Stimulated activated CD8-positive, alpha-beta memory T cell treated with anti-CD3 and anti-CD28 coated beads, Interleukin-15, amount 100 ng/mL, for 4 hours (primary cell): Measurements from ENCODE around the gene PPFIBP2.

Experiments used
- DNase-seq, 2 donors: peaks; one replicate each; pipeline ENCODE4 v3.0.0-alpha.2; 2020; ENCODE audit warnings: low read depth in 2 of 2

Gene PPFIBP2

DNA sequence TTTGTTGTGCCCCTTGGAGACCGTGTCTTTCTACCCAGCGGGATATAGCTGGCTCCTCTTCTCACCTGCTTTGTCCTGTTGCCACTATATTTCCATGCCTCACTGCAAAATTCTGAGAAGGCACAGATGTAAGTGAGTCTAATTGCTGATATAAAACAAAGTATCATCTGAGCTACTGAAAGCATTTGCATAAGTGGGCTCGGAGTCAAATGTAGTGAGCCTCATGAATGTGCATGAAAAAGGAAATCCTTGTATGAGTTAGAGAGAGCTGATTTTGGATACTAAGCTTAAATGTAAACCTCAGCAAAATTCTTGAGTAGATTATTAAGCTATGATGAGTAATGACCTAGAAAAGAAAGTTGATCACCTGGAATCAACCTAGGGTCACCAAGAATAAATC lies 178.6 kb downstream of the PPFIBP2 start:
- no peak for DNase-seq

DNA sequence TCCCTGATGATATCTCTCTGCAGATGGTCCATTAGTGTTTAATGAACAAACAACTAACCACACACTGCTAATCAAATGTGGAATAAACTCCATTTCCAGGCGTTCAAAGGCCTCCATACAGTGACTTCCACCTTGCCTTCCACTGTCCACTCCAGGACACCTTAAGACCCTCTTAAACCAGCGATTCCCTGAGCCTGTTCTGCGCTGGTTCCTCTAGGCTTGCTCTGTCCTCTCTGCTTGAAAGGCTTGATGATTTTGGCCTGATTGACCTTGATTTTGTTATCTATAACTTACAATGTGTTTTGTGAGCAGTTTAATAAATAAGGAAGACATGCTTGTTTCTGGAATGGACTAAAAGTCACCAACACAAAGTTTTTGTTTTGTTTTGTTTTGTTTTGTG lies 180.4 kb downstream of the PPFIBP2 start:
- no peak for DNase-seq

DNA sequence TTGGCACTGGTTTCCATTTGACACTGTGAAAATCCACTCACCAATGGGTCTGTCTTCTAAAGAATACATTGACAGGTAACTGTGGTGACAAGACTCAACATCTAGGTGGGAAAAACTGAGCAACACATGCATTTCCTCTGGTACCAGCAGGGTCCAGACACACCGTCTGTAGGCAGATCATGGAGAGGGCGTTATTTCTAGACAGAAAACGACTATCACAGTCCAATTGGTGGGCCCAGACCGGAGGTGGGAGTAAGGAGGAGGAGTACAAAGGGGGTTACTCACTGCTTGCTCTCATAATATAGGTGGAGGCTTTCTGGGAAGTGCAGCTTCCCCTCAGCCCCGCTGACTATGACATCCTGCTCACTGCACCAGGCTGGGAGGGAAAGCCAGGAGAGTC lies 182.6 kb downstream of the PPFIBP2 start:
- no peak for DNase-seq
